Left ventricle myocardium inferior (tissue), 1 donor: ENCODE data around the gene KRT79. TPM values are rescaled to one million over a fixed set of nuclear protein-coding genes. Genes with fewer than 3 reads are reported as not detected.

ENCODE experiments used
- DNase-seq: peaks from one replicate; pipeline ENCODE4 v3.0.0-alpha.2; 2020
- H3K27ac ChIP-seq: fragments of 200-600 bp; replicated peaks from 2 replicates; pipeline ENCODE4 v1.8.0; 2021
- H3K27me3 ChIP-seq: fragments of 200-600 bp; 2 replicates; pipeline ENCODE4 v1.8.0; 2021; ENCODE audit warnings: low read depth
- H3K36me3 ChIP-seq: fragments of 200-600 bp; 2 replicates; pipeline ENCODE4 v1.8.0; 2021
- H3K4me1 ChIP-seq: fragments of 200-600 bp; 2 replicates; pipeline ENCODE4 v1.8.0; 2021
- H3K4me3 ChIP-seq: fragments of 200-600 bp; 2 replicates; pipeline ENCODE4 v1.8.0; 2021; ENCODE audit warnings: mild to moderate bottlenecking, moderate library complexity
- H3K9me3 ChIP-seq: fragments of 200-600 bp; replicated peaks from 2 replicates; pipeline ENCODE4 v1.8.0; 2021
- CTCF ChIP-seq: fragments of 200-600 bp; IDR thresholded peaks from 2 replicates; pipeline ENCODE4 v1.8.0; 2021; ENCODE audit warnings: antibody characterized with exemption, mild to moderate bottlenecking, borderline replicate concordance
- intact Hi-C: fragments of 100-400 bp; cut with micrococcal nuclease; formaldehyde crosslinking; loops from one replicate; pipeline ENCODE4 v1.11.0; 2022
- total RNA-seq: library from RNA; stranded (reverse); fragmentation: NEBNext Ultra II Directional; extraction: Animal tissue kit (Norgen Biotek cat#: 25700); gene quantifications from one replicate; pipeline ENCODE4 v1.2.1, GENCODE V29; 2021
- donor health status: DM: no; HTN: yes; CAD: no; lungs with severe emphysema.

The KRT79 gene
- total RNA-seq, 1 donor from 2014 or later, result not detected

GRCh38 chr12:52846356-52846970 is 12.4 kb upstream of the KRT79 start:
- H3K4me3 ChIP-seq, result no peak overlapping the region
- no peaks in the 10 kb centered on the region for H3K9me3 ChIP-seq
- TF ChIP-seq CTCF, result no peak
- H3K27ac ChIP-seq, result no peak overlapping the region
- no peaks in the 10 kb centered on the region for H3K36me3 ChIP-seq
- intact Hi-C loops, result no loop called here
- peaks cover 69% of the 10 kb centered on the region for H3K27me3 ChIP-seq
- no peak for DNase-seq
- no peaks in the 10 kb centered on the region for H3K4me1 ChIP-seq

- H3K36me3 ChIP-seq, result no peaks in the 10 kb centered on the region
- no peaks in the 10 kb centered on the region for H3K4me1 ChIP-seq
- peaks cover 69% of the 10 kb centered on the region for H3K27me3 ChIP-seq
- H3K4me3 ChIP-seq, result no peak overlapping the region
- no peak for TF ChIP-seq CTCF
- intact Hi-C loops, result no loop called here
- no peaks in the 10 kb centered on the region for H3K9me3 ChIP-seq
- H3K27ac ChIP-seq, result no peak overlapping the region
- no peak for DNase-seq
Observed at GRCh38 chr12:52845946-52846345, 11.8 kb upstream of the KRT79 start.

- Histone ChIP-seq H3K27ac (no peak overlapping the region), H3K36me3 (no peaks in the 10 kb centered on the region), H3K4me3 (no peak overlapping the region), H3K27me3 (peaks cover 69% of the 10 kb centered on the region), H3K9me3 (no peaks in the 10 kb centered on the region), H3K4me1 (no peaks in the 10 kb centered on the region)
- no peak for TF ChIP-seq CTCF
- intact Hi-C loops, result no loop called here
- no peak for DNase-seq
Observed at GRCh38 chr12:52844386-52844785, 10.3 kb upstream of the KRT79 start.

GRCh38 chr12:52839436-52840105 is 5.5 kb upstream of the KRT79 start:
- no peak for DNase-seq
- H3K36me3 ChIP-seq, result no peaks in the 10 kb centered on the region
- no peaks in the 10 kb centered on the region for H3K9me3 ChIP-seq
- H3K4me3 ChIP-seq, result no peak overlapping the region
- H3K4me1 ChIP-seq, result no peaks in the 10 kb centered on the region
- TF ChIP-seq CTCF, result no peak
- peaks cover 81% of the 10 kb centered on the region for H3K27me3 ChIP-seq
- no peak overlapping the region for H3K27ac ChIP-seq
- intact Hi-C loops, result no loop called here

- no peaks in the 10 kb centered on the region for H3K9me3 ChIP-seq
- H3K27ac ChIP-seq, result no peak overlapping the region
- DNase-seq, result no peak
- peaks cover 87% of the 10 kb centered on the region for H3K27me3 ChIP-seq
- H3K4me1 ChIP-seq, result no peaks in the 10 kb centered on the region
- TF ChIP-seq CTCF, result no peak
- no peaks in the 10 kb centered on the region for H3K36me3 ChIP-seq
- intact Hi-C loops, result no loop called here
- no peak overlapping the region for H3K4me3 ChIP-seq
Observed at GRCh38 chr12:52838609-52839435, 4.7 kb upstream of the KRT79 start.
